WTC11 (cell line): ENCODE data around the gene HTR7. TPM values are rescaled to one million over a fixed set of nuclear protein-coding genes. Genes with fewer than 3 reads are reported as not detected.

Source experiments
- ATAC-seq: fragments of 200-7000 bp; cut with Tn5 transposase; 2 replicates; pipeline ENCODE4 v1.10.0; 2021; ENCODE audit warnings: mild to moderate bottlenecking, moderate library complexity
- Bru-seq: library from RNA; stranded (reverse); fragments of 400-500 nt; gene quantifications from one replicate; lab custom pipeline; 2021; lab: Mats Ljungman, UMichigan
- CTCF ChIA-PET: fragments of 300-600 bp; sonication (Branson Sonifier 250); formaldehyde crosslinking; loops from one replicate; lab custom pipeline; 2021; ENCODE audit warnings: antibody characterized with exemption; lab: Charles Lee
- POLR2A ChIA-PET: fragments of 350-600 bp; sonication (Branson Sonifier 250); formaldehyde crosslinking; loops from one replicate; lab custom pipeline; 2021; ENCODE audit warnings: antibody characterized with exemption; lab: Charles Lee
- DNase-seq: peaks from one replicate; pipeline ENCODE4 v3.0.0; 2021; ENCODE audit warnings: low spot score
- H3K27ac Mint-ChIP-seq: 2 replicates; pipeline ENCODE4 v1.8.0; 2021; ENCODE audit warnings: mixed read lengths
- H3K27me3 Mint-ChIP-seq: 2 replicates; pipeline ENCODE4 v1.8.0; 2021; ENCODE audit warnings: low read depth, mild to moderate bottlenecking, moderate library complexity, mixed read lengths
- H3K36me3 Mint-ChIP-seq: 2 replicates; pipeline ENCODE4 v1.8.0; 2021; ENCODE audit warnings: mixed read lengths
- H3K4me1 Mint-ChIP-seq: 2 replicates; pipeline ENCODE4 v1.8.0; 2022; ENCODE audit warnings: mixed read lengths
- H3K4me3 Mint-ChIP-seq: 2 replicates; pipeline ENCODE4 v1.8.0; 2021; ENCODE audit warnings: mild to moderate bottlenecking, moderate library complexity, mixed read lengths
- H3K9me3 Mint-ChIP-seq: 2 replicates; pipeline ENCODE4 v1.8.0; 2021; ENCODE audit warnings: mixed read lengths
- CREM ChIP-seq: sonication (generic); formaldehyde crosslinking; IDR thresholded peaks from 2 replicates; pipeline ENCODE4 v1.8.1; 2022; ENCODE audit warnings: mild to moderate bottlenecking, missing genetic modification reagents, moderate library complexity
- CTCF ChIP-seq: fragments of 200-600 bp; IDR thresholded peaks from 2 replicates; pipeline ENCODE4 v1.8.0; 2022; ENCODE audit warnings: antibody characterized with exemption
- ELF4 ChIP-seq: sonication (generic); formaldehyde crosslinking; IDR thresholded peaks from 2 replicates; pipeline ENCODE4 v1.8.1; 2022; ENCODE audit warnings: low read depth, mild to moderate bottlenecking, moderate library complexity, missing genetic modification reagents
- ESRRA ChIP-seq: sonication (generic); formaldehyde crosslinking; IDR thresholded peaks from 2 replicates; pipeline ENCODE4 v1.8.1; 2022; ENCODE audit warnings: mild to moderate bottlenecking, missing genetic modification reagents, borderline replicate concordance
- FOXP4 ChIP-seq: sonication (generic); formaldehyde crosslinking; IDR thresholded peaks from 2 replicates; pipeline ENCODE4 v1.8.0; 2022; ENCODE audit warnings: mild to moderate bottlenecking, missing genetic modification reagents
- GABPB1 ChIP-seq: sonication (generic); formaldehyde crosslinking; IDR thresholded peaks from 2 replicates; pipeline ENCODE4 v1.8.1; 2023; ENCODE audit warnings: mild to moderate bottlenecking, missing genetic modification reagents
- KAT7 ChIP-seq: sonication (generic); formaldehyde crosslinking; IDR thresholded peaks from 2 replicates; pipeline ENCODE4 v1.8.1; 2023; ENCODE audit warnings: missing genetic modification reagents, mild to moderate bottlenecking, borderline replicate concordance
- NR1H2 ChIP-seq: sonication (generic); formaldehyde crosslinking; IDR thresholded peaks from 2 replicates; pipeline ENCODE4 v1.9.0; 2021; ENCODE audit warnings: mild to moderate bottlenecking, moderate library complexity, missing genetic modification reagents
- SP1 ChIP-seq: sonication (generic); formaldehyde crosslinking; conservative IDR thresholded peaks from 2 replicates; pipeline ENCODE4 v1.8.1; 2022; ENCODE audit warnings: missing genetic modification reagents
- TEAD1 ChIP-seq: sonication (generic); formaldehyde crosslinking; IDR thresholded peaks from 2 replicates; pipeline ENCODE4 v1.8.0; 2022; ENCODE audit warnings: mild to moderate bottlenecking, missing genetic modification reagents
- ZNF121 ChIP-seq: sonication (generic); formaldehyde crosslinking; IDR thresholded peaks from 2 replicates; pipeline ENCODE4 v1.8.0; 2023; ENCODE audit warnings: missing genetic modification reagents
- ZNF232 ChIP-seq: sonication (generic); formaldehyde crosslinking; IDR thresholded peaks from 2 replicates; pipeline ENCODE4 v1.8.0; 2022; ENCODE audit warnings: mild to moderate bottlenecking, missing genetic modification reagents
- ZNF423 ChIP-seq: fragments of 250-450 bp; sonication (Bioruptor Pico); IDR thresholded peaks from 2 replicates; pipeline ENCODE4 v2.1.2; 2022; ENCODE audit warnings: mild to moderate bottlenecking, moderate library complexity
- ZSCAN18 ChIP-seq: fragments of 250-450 bp; sonication (Bioruptor Pico); IDR thresholded peaks from 2 replicates; pipeline ENCODE4 v2.1.2; 2022; ENCODE audit warnings: mild to moderate bottlenecking, moderate library complexity
- long read RNA-seq, 3 experiments: library from RNA in 1 of 3; library from capped mRNA in 1 of 3; library from polyadenylated mRNA in 1 of 3; unstranded in 2 of 3; stranded (forward) in 1 of 3; transcript quantifications; one replicate each; pipeline ENCODE4 v2.0.0, GENCODE V29; 2021
- total RNA-seq: library from RNA; stranded (reverse); gene quantifications from 3 replicates; pipeline ENCODE4 v1.2.3, GENCODE V29; 2021
- TF ChIP-seq, protein P1 (sequence below): sonication (generic); formaldehyde crosslinking; IDR thresholded peaks from 2 replicates; pipeline ENCODE4 v1.8.1; 2023; ENCODE audit warnings: mild to moderate bottlenecking, moderate library complexity, missing genetic modification reagents
- TF ChIP-seq, protein P2 (sequence below): sonication (generic); formaldehyde crosslinking; IDR thresholded peaks from 2 replicates; pipeline ENCODE4 v1.8.1; 2023; ENCODE audit warnings: mild to moderate bottlenecking, missing genetic modification reagents
- TF ChIP-seq, protein P3 (sequence below): sonication (generic); formaldehyde crosslinking; IDR thresholded peaks from 2 replicates; pipeline ENCODE4 v1.8.1; 2022; ENCODE audit warnings: mild to moderate bottlenecking, moderate library complexity, missing genetic modification reagents
- TF ChIP-seq, protein P4 (sequence below): sonication (generic); formaldehyde crosslinking; IDR thresholded peaks from 2 replicates; pipeline ENCODE4 v1.8.0; 2022; ENCODE audit warnings: mild to moderate bottlenecking, missing genetic modification reagents

The HTR7 gene
- total RNA-seq (8.9 to 11.2 TPM (median 9.3 TPM) in 3 replicates), Bru-seq, nascent RNA (percentile 66 among the genes with signal in this experiment)
- long read RNA-seq, experiment 1, transcript HTR7-203 (3 exons, 3,033 nt): minor isoform, 14 of 57 reads
- long read RNA-seq, experiment 1, transcript HTR7-202 (4 exons, 3,126 nt): minor isoform, 11 of 57 reads
- long read RNA-seq, experiment 1, transcript HTR7-201 (3 exons, 3,028 nt): major isoform, 19 of 57 reads
- long read RNA-seq, experiment 1, partial matches to known transcripts: 1 of 57 reads
- long read RNA-seq, experiment 1, other reads (novel, unspliced or antisense): 12 of 57 reads
- long read RNA-seq, experiment 2, partial matches to known transcripts: 6 of 15 reads
- long read RNA-seq, experiment 2, other reads (novel, unspliced or antisense): 3 of 15 reads
- long read RNA-seq, experiment 3: 0 reads

DNA sequence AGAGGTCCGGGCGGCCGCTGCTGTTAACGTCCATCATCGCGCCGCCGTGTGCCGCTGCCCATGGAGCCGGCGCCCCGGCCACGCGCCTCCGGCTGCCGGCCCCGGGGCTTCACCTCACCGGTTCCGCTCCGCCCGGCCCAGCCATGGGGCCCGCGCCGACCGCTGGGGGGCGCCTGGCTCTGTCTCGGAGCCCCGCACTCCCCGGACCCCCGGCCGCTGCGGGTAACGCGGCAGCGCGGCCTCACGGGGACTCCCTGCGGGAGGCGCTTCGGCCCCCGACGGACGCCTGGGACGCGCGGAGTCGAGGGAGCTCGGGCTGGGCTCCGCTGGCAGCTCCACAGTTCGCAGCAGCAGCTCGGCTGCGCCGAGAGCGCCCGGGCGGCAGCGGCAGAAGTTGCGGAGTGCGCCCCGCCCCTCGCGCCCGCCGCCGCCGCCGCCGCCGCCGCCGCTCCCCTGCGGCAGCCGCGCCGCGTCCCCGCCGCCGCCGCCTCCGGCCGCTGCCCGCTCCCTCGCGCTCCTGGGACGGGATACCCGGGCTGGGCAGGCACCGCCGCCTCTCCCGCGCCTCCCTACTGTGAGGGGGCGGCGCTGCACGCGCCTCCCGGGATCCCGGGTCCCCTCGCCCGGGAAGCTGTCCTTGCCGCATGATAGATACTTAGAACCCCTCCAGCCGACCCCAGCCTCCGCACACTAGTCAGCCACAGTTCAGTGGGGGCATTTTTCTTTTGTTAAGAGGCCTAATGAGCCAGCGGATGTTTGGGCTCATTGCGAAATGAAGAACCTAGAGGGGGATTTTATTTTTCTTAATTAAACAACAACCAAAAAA is at the start of gene HTR7:
Gene HTR7, minus strand, starts transcription at position 405 of the 826 bp plus-strand sequence. Its CDS starts 368 bp downstream, at position 37.
- CTCF ChIA-PET: interaction anchor here (0.8 to 1.6 kb wide), 5 partner anchors 14 to 107 kb away, joined by 3 to 8 read pairs (median 4); partner anchors contain the start of gene RPP30

More for the DNA sequence above, at the start of gene HTR7:
- Mint-ChIP-seq H3K4me3 (peak within 1 kb of the TSS; percentile 94), H3K9me3 (peaks cover 4% of the 10 kb centered on the region; the same call in 1 of the 2 replicates), H3K27ac (no peak within 1 kb of the TSS; the same call in 1 of the 2 replicates), H3K27me3 (peaks cover 51% of the 10 kb centered on the region), H3K4me1 (peaks cover 50% of the 10 kb centered on the region), H3K36me3 (peaks cover 4% of the 10 kb centered on the region; the same call in 1 of the 2 replicates)
- DNase-seq (peak; percentile 78), ATAC-seq (peak; percentile 86)
- POLR2A ChIA-PET: no interaction called here
- TF ChIP-seq TEAD1 (CRISPR knock-in tag) (0 out of 2 replicates have a peak, but pooled peaks have one; percentile 41), FOXP4 (CRISPR knock-in tag) (peak; percentile 66; the same call in 1 of the 2 replicates), ESRRA (CRISPR knock-in tag) (no peak), ZNF423 (peak; percentile 85), SP1 (CRISPR knock-in tag) (0 out of 2 replicates have a peak, but pooled peaks have one; percentile 1), ZSCAN18 (no peak), CREM (CRISPR knock-in tag) (no peak), ZNF121 (CRISPR knock-in tag) (no peak), ELF4 (CRISPR knock-in tag) (no peak), ZNF232 (CRISPR knock-in tag) (no peak), GABPB1 (CRISPR knock-in tag) (0 out of 2 replicates have a peak, but pooled peaks have one; percentile 24), NR1H2 (no peak), CTCF (peak; percentile 41), KAT7 (CRISPR knock-in tag) (peak; percentile 42; the same call in 1 of the 2 replicates)
- TF ChIP-seq, protein P1, sequence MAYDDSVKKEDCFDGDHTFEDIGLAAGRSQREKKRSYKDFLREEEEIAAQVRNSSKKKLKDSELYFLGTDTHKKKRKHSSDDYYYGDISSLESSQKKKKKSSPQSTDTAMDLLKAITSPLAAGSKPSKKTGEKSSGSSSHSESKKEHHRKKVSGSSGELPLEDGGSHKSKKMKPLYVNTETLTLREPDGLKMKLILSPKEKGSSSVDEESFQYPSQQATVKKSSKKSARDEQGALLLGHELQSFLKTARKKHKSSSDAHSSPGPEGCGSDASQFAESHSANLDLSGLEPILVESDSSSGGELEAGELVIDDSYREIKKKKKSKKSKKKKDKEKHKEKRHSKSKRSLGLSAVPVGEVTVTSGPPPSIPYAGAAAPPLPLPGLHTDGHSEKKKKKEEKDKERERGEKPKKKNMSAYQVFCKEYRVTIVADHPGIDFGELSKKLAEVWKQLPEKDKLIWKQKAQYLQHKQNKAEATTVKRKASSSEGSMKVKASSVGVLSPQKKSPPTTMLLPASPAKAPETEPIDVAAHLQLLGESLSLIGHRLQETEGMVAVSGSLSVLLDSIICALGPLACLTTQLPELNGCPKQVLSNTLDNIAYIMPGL (CRISPR knock-in tag): peak; percentile 68; the same call in 1 of the 2 replicates
- TF ChIP-seq, protein P2, sequence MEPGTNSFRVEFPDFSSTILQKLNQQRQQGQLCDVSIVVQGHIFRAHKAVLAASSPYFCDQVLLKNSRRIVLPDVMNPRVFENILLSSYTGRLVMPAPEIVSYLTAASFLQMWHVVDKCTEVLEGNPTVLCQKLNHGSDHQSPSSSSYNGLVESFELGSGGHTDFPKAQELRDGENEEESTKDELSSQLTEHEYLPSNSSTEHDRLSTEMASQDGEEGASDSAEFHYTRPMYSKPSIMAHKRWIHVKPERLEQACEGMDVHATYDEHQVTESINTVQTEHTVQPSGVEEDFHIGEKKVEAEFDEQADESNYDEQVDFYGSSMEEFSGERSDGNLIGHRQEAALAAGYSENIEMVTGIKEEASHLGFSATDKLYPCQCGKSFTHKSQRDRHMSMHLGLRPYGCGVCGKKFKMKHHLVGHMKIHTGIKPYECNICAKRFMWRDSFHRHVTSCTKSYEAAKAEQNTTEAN (CRISPR knock-in tag): no peak
- TF ChIP-seq, protein P3, sequence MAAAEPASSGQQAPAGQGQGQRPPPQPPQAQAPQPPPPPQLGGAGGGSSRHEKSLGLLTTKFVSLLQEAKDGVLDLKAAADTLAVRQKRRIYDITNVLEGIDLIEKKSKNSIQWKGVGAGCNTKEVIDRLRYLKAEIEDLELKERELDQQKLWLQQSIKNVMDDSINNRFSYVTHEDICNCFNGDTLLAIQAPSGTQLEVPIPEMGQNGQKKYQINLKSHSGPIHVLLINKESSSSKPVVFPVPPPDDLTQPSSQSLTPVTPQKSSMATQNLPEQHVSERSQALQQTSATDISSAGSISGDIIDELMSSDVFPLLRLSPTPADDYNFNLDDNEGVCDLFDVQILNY (CRISPR knock-in tag): peak; percentile 31; the same call in 1 of the 2 replicates
- TF ChIP-seq, protein P4, sequence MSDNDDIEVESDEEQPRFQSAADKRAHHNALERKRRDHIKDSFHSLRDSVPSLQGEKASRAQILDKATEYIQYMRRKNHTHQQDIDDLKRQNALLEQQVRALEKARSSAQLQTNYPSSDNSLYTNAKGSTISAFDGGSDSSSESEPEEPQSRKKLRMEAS (CRISPR knock-in tag): no peak
